ENCODE data around the gene JMJD4.

DNA sequence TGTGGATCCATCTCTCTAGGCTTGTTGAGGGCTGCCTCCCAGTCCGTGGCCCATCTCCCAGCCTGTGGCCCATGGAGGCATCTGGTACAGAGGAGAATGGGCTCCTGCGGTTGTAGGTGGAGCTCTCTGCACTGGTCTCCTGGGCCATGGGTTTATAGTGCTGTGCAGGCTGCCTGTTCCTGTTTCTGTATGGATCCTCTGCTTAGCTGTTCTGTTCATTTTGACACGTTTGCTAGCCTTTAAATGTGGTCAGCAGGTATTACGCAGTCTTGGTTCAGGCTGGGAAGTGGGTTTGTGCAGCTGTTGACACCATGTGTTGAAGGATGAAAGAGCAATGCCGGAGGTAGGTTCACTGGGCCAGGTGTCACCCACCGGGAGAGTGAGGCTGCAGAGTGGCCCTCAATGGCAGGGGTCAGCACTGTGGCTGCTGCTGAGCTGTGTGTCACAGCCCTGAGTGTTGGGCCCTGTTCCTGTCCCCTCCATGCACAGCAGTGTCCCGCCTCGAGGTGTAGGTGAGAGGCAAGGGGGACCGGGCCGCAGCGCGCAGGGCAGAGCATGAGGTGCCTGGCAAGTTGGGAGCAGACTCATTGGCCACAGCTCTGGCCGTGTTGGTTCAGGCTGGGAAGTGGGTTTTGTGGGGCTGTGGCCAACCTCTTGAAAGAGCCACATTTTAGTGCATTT lies 39.1 kb upstream of the JMJD4 start:
- TF ChIP-seq EP300 (IDR thresholded peaks at IDR 0.05; ENCODE audit: borderline replicate concordance in 1 of 2, low read depth in 2 of 2, low read length in 2 of 2) (no peak), PHF8 (conservative IDR thresholded peaks at IDR 0.05; ENCODE audit: low read depth, low read length) (no peak), NRF1 (IDR thresholded peaks at IDR 0.05; ENCODE audit: low read depth, low read length) (no peak), EZH2 (IDR thresholded peaks at IDR 0.05; ENCODE audit: low read depth, low read length, severe bottlenecking) (no peak), TBP (IDR thresholded peaks at IDR 0.05; ENCODE audit: low read depth, low read length) (no peak)
- TF ChIP-seq, protein P1, sequence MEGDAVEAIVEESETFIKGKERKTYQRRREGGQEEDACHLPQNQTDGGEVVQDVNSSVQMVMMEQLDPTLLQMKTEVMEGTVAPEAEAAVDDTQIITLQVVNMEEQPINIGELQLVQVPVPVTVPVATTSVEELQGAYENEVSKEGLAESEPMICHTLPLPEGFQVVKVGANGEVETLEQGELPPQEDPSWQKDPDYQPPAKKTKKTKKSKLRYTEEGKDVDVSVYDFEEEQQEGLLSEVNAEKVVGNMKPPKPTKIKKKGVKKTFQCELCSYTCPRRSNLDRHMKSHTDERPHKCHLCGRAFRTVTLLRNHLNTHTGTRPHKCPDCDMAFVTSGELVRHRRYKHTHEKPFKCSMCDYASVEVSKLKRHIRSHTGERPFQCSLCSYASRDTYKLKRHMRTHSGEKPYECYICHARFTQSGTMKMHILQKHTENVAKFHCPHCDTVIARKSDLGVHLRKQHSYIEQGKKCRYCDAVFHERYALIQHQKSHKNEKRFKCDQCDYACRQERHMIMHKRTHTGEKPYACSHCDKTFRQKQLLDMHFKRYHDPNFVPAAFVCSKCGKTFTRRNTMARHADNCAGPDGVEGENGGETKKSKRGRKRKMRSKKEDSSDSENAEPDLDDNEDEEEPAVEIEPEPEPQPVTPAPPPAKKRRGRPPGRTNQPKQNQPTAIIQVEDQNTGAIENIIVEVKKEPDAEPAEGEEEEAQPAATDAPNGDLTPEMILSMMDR (IDR thresholded peaks at IDR 0.05; ENCODE audit: control extremely low read depth in 1 of 3, insufficient read depth in 1 of 3, low read depth in 1 of 3, low read length in 3 of 3) = no peak

Data from H1 (cell line).